ENCODE data around the gene WDR12.
"Not testable (repeated sequence)": the region's sequence is repeated elsewhere in the genome, so short reads cannot be mapped to it uniquely, and the experiment has no call there.

DNA sequence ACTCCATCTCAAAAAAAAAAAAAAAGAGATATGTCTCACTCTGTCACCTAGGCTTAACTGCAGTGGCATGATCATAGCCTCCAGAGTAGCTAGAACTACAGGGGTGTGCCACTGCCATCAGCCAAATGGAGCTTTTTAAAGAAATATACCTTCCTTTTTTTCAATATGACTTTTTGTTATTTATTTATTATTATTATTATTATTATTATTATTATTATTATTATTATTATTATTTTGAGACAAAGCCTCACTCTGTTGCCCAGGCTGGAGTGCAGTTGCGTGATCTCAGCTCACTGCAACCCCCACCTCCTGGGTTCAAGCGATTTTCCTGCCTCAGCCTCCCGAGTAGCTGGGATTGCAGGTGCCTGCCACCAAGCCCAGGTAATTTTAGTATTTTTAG, 37.9 kb upstream of the WDR12 start:
- not testable (repeated sequence) for TF ChIP-seq CTCF (IDR thresholded peaks at IDR 0.05; ENCODE audit: insufficient read depth, low read length, poor library complexity, severe bottlenecking); EZH2phosphoT487 (conservative IDR thresholded peaks at IDR 0.05; ENCODE audit: low read length)
